ENCODE results near the gene PHF3. TPM values are rescaled to one million over a fixed set of nuclear protein-coding genes. Genes with fewer than 3 reads are reported as not detected.

PHF3 gene
- total RNA-seq, 1 donor from 2014 or later, result 27.9 TPM

GRCh38 chr6:63757826-63758225 is 122.2 kb downstream of the PHF3 start:
- DNase-seq (ENCODE audit: low read depth), result no peak
- H3K4me3 ChIP-seq (ENCODE audit: low read depth, low read length), result no peak overlapping the region
- TF ChIP-seq CTCF (conservative IDR thresholded peaks at IDR 0.05; ENCODE audit: low read depth, low read length), result no peak

GRCh38 chr6:63759605-63760105 is 124.1 kb downstream of the PHF3 start:
- TF ChIP-seq CTCF (conservative IDR thresholded peaks at IDR 0.05; ENCODE audit: low read depth, low read length), result no peak
- no peak overlapping the region for H3K4me3 ChIP-seq (ENCODE audit: low read depth, low read length)
- DNase-seq (ENCODE audit: low read depth), result no peak

GRCh38 chr6:63760199-63760598 is 124.6 kb downstream of the PHF3 start:
- TF ChIP-seq CTCF (conservative IDR thresholded peaks at IDR 0.05; ENCODE audit: low read depth, low read length), result no peak
- DNase-seq (ENCODE audit: low read depth), result no peak
- no peak overlapping the region for H3K4me3 ChIP-seq (ENCODE audit: low read depth, low read length)

- H3K4me3 ChIP-seq (ENCODE audit: low read depth, low read length), result no peak overlapping the region
- no peak for TF ChIP-seq CTCF (conservative IDR thresholded peaks at IDR 0.05; ENCODE audit: low read depth, low read length)
- DNase-seq (ENCODE audit: low read depth), result peak; percentile 12
Measured at GRCh38 chr6:63764318-63764916, 128.8 kb downstream of the PHF3 start.

Other genes with a start within 250 kb of the PHF3 start
- 10.9 and 17.4 TPM in 2 replicates for gene PTP4A1, start 63.3 kb upstream of the PHF3 start, total RNA-seq